ENCODE data around the gene TCERG1L.

DNA sequence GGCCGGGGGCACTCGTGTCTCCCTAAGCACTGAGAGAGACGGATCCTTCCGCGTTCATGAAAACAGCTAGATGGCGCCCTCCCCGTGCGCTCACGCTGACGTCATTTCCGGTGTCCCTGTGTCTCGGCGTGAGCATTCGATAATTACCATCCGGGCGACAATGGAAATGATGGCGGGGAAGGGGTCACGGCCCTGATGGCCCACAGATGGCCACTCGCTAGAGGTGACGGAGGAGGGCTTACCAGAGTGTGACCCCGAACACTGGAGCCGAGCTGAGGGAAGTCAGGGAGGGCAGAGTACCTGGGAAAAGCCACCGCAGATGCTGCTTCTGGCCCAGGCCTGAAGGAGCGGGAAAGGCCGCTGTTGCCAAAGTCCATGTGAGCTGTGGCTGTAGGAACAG, 222.9 kb downstream of the TCERG1L start:
- TF ChIP-seq POLR2AphosphoS5 (IDR thresholded peaks at IDR 0.05): no peak
- TF ChIP-seq, protein P1, sequence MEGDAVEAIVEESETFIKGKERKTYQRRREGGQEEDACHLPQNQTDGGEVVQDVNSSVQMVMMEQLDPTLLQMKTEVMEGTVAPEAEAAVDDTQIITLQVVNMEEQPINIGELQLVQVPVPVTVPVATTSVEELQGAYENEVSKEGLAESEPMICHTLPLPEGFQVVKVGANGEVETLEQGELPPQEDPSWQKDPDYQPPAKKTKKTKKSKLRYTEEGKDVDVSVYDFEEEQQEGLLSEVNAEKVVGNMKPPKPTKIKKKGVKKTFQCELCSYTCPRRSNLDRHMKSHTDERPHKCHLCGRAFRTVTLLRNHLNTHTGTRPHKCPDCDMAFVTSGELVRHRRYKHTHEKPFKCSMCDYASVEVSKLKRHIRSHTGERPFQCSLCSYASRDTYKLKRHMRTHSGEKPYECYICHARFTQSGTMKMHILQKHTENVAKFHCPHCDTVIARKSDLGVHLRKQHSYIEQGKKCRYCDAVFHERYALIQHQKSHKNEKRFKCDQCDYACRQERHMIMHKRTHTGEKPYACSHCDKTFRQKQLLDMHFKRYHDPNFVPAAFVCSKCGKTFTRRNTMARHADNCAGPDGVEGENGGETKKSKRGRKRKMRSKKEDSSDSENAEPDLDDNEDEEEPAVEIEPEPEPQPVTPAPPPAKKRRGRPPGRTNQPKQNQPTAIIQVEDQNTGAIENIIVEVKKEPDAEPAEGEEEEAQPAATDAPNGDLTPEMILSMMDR (IDR thresholded peaks at IDR 0.05; ENCODE audit: poor library complexity, severe bottlenecking): no peak
- no peak for TF ChIP-seq EZH2 (IDR thresholded peaks at IDR 0.05; ENCODE audit: borderline replicate concordance, insufficient read depth, low read length, poor library complexity, severe bottlenecking)
- no peak for TF ChIP-seq EP300 (conservative IDR thresholded peaks at IDR 0.05; ENCODE audit: poor library complexity, severe bottlenecking)
